NCI-H748 treated with DMSO at 0.1 percent for 48 hours (cell line): ENCODE data around the gene SYT9.

ENCODE experiments used
- DNase-seq: peaks from one replicate; lab custom pipeline; 2025; lab: John Stamatoyannopoulos, UW

The SYT9 gene, protein sequence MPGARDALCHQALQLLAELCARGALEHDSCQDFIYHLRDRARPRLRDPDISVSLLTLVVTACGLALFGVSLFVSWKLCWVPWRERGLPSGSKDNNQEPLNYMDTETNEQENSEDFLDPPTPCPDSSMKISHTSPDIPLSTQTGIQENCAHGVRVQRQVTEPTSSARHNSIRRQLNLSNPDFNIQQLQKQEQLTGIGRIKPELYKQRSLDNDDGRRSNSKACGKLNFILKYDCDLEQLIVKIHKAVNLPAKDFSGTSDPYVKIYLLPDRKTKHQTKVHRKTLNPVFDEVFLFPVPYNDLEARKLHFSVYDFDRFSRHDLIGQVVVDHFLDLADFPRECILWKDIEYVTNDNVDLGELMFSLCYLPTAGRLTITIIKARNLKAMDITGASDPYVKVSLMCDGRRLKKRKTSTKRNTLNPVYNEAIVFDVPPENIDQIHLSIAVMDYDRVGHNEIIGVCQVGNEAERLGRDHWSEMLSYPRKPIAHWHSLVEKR

DNA sequence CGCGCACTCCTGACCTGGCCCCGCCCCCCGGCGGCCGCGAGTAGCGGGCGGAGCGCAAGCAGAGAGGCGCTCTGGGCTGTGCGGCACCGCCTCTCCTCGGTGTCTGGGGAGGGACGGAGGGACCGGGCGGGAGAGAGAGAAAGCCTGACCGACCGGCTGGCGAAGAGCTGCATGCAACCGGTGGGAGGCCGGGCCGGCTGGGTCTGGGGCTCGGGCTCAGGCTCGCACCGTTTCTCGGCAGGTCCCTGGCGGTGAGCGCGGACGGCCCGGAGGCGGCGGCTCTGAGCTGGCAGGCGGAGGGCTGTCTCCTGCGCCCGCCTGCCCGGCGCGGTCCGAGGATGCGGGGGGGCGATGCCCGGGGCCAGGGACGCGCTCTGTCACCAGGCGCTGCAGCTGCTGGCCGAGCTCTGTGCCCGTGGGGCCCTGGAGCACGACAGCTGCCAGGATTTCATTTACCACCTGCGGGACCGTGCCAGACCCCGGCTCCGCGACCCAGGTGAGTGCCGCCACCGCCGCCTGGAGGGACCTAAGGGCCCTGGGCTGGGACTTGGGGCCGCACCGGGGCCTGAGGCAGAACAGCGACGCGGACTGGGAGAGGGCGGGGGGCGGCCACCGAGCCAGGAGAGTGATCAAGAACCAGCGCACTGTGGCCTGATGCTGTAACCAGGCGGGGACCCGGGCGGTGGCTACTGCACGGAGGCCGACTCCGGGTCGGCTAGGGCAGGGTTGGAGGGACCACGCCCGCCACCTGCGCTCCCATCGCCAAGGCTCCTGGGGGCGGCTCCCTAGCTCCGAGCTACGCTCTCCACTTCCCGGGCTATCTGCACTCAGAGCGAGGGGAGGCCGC lies at the start of gene SYT9:
Gene SYT9 (plus strand): TSS at position 69 of the 847 bp plus-strand sequence. CDS start 283 bp downstream, at position 352.
- DNase-seq, result peak; percentile 26

DNA sequence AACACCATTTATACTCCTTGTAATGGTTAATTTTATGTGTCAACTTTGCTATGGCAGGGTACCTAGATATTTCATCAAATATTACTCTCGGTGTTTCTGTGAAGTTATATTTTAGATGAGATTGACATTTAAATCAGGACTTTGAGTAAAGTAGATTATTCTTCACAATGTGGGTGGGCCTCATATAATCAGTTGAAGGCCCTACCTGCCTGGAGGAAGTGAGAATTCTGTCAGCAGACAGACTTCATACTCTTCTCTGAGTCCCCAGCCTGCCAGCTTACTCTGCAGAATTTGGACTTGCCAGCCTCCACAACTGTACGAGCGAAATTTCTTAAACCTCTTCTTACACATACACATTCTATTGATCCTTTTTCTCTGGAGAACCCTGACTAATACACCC lies 49.3 kb upstream of the SYT9 start:
- DNase-seq, result no peak

DNA sequence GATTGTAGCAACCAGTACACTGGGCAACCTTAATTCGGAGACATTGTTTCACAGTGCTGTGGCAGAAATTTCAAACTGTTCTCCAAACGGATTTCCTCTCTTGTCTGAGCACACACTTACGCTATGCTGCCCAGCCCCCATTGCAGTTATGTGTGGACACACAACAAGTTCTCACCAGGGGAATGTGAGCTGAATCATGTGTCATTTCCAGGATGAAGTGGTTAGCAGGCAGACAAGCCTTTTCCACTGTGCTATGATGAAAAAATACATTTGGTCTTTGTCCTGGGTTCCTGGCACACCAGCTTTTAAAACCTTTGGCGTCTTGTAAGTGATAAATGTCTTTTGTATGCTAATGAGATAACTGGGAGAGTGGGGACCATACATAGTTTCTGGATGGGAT lies 46.9 kb upstream of the SYT9 start:
- DNase-seq, result no peak

DNA sequence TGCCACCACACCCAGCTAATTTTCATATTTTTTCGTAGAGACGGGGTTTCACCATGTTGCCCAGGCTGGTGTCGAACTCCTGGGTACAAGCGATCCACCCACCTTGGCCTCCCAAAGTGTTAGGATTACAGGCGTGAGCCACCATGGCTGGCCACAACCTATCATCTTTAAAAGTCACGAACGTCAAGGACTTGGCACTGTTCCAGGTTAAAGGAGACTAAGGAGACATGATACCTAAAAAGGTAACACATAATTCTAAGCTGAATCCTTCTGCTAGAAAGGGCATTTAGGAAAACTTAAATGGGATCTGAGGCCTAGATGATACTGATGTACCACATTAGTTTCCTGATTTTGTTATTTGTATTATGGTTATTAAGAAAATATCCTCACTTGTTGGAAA lies 43.3 kb upstream of the SYT9 start:
- DNase-seq, result no peak

DNA sequence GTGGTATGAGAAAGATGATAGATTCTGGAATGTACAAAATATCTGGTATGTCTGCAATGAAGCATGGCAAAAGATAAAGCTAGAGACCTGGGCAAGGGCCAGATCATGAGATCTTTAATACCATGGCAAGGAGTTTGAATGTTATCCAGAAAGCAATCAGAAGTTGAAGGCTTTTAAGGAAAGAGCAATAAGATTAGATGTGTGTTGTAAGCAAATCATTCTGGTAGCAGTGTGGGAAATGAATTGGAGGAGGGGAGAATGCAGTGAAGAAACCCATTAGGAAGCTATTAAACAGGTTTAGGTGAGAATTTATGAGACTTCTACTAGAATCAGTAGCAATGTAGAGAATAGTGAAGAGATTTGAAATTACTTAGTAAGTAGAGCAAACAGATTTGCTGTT lies 32.2 kb upstream of the SYT9 start:
- no peak for DNase-seq

DNA sequence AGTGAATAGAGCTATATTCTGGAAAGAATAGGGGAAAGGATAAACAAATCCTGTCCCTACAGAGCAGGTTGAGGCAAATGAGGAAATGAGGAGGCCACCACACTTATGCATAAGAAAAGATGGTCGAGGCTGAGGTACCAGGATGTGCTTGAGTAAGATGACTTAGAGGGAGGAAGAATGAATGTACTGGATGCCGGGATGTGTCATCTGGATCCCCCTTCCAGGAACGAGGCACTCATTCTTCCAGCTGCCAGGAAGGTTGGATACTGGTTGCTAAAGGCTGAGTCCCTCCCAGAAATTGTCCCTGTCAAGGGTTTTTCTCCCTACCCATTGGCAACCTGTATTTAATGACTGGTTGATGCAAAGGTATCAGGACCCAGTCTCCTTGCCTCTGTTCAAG lies 31.1 kb upstream of the SYT9 start:
- no peak for DNase-seq

DNA sequence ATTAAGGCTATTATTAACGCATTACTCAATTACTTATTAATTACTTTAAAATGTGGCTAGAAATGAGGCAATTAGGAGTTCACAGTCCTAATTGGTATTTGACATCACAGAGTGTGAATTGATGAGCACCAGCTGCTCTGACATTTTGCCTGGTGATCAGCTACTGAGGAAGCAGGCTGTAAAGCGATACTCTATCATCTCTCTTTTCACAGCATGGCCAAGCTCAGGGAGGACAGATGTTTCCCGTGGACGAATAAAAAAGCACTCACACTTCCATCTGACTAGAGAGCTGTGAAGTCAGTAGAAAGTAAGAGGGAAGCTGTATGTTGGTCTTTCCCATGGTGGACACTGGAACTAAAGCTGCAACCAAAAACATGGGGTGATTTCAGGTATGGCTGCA lies 29.1 kb upstream of the SYT9 start:
- no peak for DNase-seq

DNA sequence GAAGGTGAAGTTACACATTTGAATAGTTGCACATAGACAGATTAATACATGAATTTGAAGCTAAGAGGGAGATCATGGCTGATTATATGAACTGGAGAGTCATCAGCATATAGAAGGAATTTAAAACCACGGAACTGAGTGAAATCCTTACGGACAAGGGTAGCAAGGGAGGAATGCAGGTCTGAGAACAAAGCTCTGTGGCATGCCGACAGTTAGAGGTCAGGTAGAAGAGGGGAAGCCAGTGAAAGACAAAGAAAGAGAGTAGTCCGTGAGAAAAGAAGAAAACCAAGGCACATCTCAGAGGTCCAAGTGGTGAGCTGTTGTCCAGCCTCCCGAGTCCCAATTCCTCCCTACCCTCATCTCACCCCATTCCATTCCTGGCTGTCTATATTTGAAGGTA lies 11.8 kb upstream of the SYT9 start:
- no peak for DNase-seq

DNA sequence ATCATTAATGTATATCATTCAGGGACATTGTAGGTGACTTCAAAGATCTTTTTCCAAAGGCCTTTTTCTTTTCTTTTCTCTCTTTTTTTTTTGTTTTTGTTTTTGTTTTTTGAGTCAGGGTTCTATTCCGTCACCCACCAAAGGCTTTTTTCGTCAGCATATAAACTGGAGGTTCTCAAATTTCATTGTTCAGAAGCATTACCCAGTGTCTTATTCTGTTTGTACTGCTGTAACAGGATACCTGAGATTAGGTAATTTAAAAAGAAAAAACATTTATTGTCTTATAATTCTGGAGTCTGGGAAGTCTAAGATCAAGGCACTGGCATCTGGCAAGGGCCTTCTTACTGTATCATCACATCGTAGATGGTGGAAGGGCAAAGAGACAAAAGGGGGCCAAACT lies 6.4 kb upstream of the SYT9 start:
- DNase-seq, result no peak

DNA sequence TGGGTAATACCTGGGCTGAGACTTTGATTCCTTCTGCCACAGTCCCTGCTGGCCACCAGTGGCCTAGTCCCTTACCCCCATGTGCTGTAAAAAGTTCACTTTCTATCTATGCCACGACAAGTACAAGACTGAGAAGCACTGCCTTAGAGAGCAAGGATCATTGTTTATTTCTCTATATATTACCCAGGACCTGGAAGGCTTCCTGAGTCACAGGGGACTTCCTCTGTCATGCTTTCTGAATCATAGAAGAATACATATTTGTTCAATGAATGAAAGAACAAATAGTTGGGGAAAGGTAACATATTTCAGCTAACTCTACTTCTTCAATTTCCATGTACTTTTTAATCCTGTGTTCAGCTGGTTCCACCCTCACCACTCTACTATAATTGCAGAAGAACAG lies 5.5 kb upstream of the SYT9 start:
- DNase-seq, result no peak

DNA sequence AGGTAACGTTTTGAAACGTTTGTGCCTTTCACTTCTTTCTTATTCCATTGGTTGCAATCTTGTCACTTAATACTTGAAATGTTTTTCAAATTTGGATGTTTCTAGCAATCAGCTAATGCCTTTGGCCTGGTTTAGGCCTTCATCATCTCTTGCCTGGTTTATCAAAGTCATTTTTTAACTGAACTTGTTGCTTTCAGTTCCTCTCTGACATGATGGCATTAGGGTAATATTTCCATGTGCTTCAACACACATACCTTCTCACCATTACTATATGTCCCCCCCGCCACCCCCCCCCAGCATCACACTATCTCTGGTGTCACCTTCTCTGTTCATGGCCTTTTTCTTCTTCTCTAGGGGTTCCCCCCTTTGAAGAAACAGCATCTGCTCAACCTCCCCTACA lies 1.5 kb upstream of the SYT9 start:
- DNase-seq, result no peak

DNA sequence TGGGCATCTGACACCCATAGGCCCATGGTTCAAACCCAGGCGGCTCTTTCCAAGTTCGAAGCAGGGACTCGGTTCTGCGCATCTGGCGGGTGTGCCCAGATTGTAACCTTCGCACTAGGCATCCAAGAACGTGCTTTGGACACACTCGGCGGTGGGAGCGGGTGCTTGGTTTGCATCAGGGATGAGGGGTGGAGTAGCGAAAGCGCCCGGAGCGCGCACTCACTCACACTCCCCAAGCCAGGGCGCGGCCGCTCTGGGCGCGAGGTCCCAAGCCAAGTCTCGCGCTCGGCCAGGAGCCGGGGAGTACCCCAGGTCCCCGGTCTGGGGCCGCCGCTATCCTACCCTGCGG lies 243 bp upstream of the SYT9 start:
- no peak for DNase-seq

DNA sequence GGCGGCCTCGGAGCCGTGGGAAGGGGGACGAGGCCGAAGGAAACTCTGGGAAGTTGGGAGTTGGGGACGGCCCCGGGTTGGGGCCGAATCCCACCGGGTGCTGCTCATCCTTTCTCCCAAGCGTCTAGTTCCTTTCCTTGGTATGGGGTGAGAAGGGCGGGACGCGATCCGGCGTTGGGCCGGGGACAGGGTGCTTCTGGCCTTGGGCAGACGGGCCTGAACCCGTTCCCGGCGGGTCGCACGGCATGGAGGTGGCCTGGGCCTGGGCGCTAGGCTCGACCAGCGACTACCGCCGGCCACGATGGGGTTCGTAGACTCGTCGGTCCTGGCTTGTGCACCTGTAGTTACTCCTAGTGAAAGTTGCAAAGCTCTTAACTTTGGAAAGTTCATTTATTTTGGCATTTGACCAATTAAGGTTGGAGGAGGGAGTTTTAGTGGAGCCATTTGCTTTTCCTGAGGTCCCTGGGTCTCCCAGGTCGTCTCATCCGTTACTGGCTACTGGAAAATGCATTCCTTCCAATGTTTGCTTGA lies 1.0 kb downstream of the SYT9 start:
- DNase-seq, result no peak

DNA sequence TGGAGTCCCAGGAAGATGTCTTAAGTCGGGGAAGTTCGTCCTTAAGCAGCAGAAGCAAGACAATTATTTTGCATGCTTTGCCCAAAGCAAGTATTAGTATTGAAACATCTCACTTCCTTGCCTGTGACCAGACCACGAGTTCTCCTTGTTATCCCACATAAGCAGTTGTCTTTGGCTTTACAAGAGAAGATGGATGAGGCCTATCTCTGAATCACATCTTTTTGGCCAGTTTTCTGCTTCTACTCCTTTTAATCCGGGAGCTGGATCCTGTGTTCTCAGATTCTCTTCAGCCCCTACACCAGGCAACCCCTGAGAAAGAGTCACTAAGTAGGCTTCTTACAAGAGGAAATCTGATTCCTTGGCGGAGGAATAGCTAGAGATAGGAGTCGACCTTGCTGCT lies 2.1 kb downstream of the SYT9 start:
- DNase-seq, result no peak

DNA sequence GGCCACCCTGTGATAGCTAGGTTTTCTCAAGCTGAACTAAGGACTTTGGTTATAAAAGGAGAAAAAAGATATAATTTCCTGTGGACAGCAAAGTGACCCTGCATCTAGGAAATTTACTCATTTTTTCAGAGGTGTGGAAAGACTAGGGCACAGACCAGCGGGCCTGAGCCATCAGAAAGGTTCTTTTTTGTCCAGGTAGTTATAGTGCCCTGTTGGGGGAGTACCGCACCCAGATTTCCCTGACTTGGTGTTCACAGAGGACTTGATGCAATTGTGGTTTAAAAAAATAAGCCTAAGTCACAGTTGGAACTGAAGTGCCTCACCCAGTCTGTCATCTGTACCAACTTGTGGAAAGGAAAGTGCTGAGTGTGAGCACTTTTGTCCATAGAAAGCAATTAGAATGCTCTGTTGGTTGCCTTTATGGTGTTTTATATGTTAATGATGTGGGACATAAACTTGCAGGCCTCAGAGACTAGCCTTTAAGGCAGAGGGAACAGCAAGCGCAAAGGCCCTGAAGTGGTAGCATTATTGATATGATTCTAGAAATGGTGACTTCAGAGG lies 3.1 kb downstream of the SYT9 start:
- no peak for DNase-seq

DNA sequence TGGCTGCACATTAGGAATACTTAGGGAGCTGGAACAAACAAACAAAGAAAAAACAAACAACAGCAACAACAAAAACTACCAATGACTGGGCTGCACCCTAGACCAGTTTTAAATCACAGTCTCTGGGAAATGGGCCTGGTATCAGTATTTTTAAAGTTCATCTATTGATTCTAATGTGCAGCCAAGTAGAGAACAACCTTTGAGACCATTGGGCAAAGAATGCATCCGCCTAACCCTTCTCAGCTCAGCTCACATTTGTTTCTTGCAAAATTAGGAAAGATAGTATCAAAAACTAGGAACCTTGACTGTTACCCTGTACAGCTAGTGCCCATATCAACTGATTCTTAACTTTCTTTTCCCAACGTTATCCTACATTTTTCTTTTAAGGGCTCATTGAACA lies 5.2 kb downstream of the SYT9 start:
- no peak for DNase-seq

DNA sequence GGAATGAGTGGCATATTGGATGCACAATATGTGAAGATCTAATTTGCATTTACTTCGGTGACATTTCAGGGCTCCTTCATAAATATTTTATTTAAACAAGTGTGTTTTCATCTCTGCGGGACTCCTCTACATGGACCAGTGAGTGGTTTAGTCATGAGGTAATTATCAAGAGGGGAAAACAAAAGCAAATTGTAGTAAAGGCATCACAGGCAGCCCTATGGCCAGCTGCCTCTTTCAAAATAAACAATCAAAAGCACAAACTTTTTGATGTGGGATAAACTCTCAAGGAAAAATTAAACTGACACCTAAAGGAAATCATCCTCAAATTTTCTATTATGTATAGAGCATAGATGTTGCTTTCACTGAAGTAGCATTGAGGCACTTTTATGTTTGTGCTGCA lies 6.0 kb downstream of the SYT9 start:
- no peak for DNase-seq

DNA sequence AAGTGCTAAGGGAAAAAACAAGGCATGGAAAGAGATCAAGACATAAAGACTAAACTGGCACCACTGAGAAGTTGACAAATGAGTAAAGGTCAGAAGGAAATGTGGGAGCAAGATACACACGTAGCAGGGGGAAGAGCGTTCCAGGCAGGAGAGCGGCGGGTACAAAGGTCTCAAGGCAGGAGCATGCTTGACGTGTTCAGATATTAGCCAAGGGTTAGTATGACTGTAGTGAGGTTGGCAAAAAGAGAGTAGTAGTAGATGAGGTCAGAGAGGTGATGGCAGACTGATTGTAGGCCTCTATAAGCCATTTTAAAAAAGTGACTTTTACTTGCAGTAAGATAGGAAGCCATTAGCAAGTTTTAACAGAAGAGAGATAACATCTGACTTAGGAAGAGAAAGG lies 9.9 kb downstream of the SYT9 start:
- DNase-seq, result no peak

DNA sequence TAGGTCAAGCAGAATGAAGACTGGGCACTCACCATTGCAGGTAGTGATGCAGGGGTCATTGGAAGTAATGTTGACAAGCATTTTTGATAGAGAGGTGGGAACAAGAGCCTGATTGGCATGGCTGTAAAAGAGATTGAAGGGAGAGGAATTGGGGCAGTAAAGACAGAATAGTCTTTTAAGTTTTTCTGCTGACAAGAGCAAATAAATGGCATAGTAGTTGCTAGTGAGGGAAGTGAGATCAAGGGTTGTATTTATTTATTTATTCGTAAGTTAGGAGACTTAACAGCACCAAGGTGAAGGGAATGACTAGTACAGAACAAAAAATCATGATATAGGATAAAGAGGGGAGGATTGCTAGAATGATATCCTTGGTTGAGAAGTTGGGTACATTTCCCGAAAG lies 11.0 kb downstream of the SYT9 start:
- DNase-seq, result no peak

DNA sequence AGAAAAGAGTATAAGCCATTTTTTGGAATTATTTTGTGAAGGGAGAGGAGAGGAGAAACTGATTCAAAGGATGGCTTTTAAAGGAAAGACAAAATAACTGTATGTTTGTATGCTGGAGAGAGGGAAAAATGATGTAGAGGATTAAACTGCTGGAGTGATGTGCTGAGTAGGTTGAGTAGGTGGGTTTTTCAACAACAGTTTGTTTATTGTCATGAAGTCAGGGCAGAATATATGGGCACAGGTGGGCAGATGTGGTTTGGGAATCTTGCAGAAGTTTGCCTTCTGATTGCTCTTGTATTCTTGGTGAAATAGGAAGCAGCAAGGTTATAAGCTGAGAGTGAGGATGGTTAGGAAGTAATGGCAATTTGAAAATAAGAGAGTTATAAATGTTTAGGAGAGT lies 12.1 kb downstream of the SYT9 start:
- DNase-seq, result no peak

DNA sequence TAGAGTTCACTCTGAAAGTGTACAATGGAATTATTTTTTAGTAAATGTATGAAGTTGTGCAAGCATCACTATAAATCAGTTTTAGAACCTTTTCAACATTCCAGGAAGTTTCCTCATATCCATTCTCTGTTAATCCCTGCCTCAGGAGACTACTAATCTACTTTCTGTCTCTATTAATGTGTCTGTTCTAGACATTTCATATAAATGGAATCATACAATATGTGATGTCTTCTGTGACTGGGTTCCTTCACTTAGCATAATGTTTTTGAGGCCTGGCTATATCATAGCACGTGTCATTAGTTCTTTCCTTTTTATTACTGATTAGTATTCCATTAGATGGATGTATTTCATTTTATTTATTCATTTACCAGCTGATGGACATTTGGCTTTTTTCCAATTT lies 17.1 kb downstream of the SYT9 start:
- DNase-seq, result no peak

DNA sequence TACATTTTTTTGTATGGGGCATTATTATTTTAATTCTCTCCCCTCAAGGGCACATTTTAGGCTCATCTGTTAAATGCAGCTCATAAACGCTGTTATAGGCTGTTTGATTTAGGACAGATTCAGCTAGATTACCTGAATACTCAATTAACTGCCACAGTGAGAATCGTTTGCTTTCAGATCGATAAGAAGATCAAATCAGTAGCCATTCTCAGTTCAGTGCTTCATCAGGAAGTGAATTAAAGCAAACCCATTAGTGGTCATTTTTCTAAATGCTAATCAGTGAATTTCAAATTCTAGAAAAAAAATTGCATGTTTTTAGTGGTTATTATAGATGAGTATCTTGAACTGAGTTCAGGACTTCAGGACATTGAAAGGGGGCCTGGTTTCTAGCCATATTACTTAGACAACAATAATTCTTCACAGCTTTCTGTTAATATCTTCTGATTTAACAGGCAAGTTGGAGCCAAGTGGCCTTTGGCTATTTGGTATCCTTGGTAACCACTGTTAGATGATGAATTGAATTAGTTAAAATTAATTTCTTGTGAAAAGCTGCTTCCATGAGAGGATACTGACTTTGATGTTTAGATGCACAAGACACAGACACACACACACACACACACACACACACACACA lies 18.6 kb downstream of the SYT9 start:
- no peak for DNase-seq
